H1 (cell line): Measurements from ENCODE around the gene CAPN14. TPM values are rescaled to one million over a fixed set of nuclear protein-coding genes. Genes with fewer than 3 reads are reported as not detected.

Experiments
- CTCF ChIA-PET: fragments of 300-600 bp; sonication (Branson Sonifier 250); formaldehyde crosslinking; loops from one replicate; lab custom pipeline; 2021; ENCODE audit not compliant: partially characterized antibody; lab: Charles Lee
- POLR2A ChIA-PET: fragments of 300-600 bp; sonication (Branson Sonifier 250); formaldehyde crosslinking; loops from one replicate; lab custom pipeline; 2021; ENCODE audit warnings: inconsistent platforms; ENCODE audit not compliant: partially characterized antibody; lab: Charles Lee
- DNase-seq, 2 experiments: peaks; one replicate each; pipeline versions ENCODE4 v3.0.0 to v3.0.0-alpha.2; 2010 to 2022; ENCODE audit warnings: low spot score in 2 of 2, low read depth in 1 of 2, mixed read lengths in 1 of 2
- FAIRE-seq: peaks from 2 replicates; lab custom pipeline; 2011; peaks lifted over from hg19 to GRCh38; lab: Jason Lieb, UNC
- H2AFZ ChIP-seq: 2 replicates; pipeline ENCODE4 v1.8.1; 2012; ENCODE audit warnings: low read length, inconsistent platforms
- H2AK5ac ChIP-seq: 2 replicates; pipeline ENCODE4 v1.6.1; 2013; ENCODE audit warnings: low read depth, low read length
- H2BK120ac ChIP-seq: replicated peaks from 2 replicates; pipeline ENCODE3; 2013; ENCODE audit warnings: low read depth, low read length, inconsistent platforms
- H2BK12ac ChIP-seq: 2 replicates; pipeline ENCODE4 v1.6.1; 2013; ENCODE audit warnings: low read depth, low read length
- H2BK15ac ChIP-seq: 2 replicates; pipeline ENCODE4 v1.6.1; 2013; ENCODE audit warnings: low read length
- H2BK20ac ChIP-seq: 2 replicates; pipeline ENCODE4 v1.6.1; 2013; ENCODE audit warnings: low read length
- H2BK5ac ChIP-seq: 2 replicates; pipeline ENCODE4 v1.6.1; 2013; ENCODE audit warnings: low read depth, low read length
- H3K14ac ChIP-seq: 2 replicates; pipeline ENCODE4 v1.6.1; 2013; ENCODE audit warnings: inconsistent platforms; ENCODE audit not compliant: insufficient read length
- H3K18ac ChIP-seq: 2 replicates; pipeline ENCODE4 v1.6.1; 2013; ENCODE audit warnings: low read length; ENCODE audit errors: extremely low read depth
- H3K23ac ChIP-seq: 2 replicates; pipeline ENCODE4 v1.6.1; 2013; ENCODE audit warnings: inconsistent platforms; ENCODE audit not compliant: insufficient read length
- H3K23me2 ChIP-seq: 2 replicates; pipeline ENCODE4 v1.6.1; 2013; ENCODE audit warnings: low read depth, low read length
- H3K27ac ChIP-seq: 2 replicates; pipeline ENCODE4 v1.6.1; 2011; ENCODE audit warnings: low read depth, low read length, inconsistent platforms
- H3K27me3 ChIP-seq, 4 experiments: replicated peaks in 1 of 4; 1 replicate in 1 of 4; 2 replicates in 3 of 4; pipeline versions ENCODE4 v1.6.1 to v1.8.1; 2011 to 2013; ENCODE audit warnings: low read length in 3 of 4, mild to moderate bottlenecking in 3 of 4, inconsistent platforms in 2 of 4, mixed read lengths in 2 of 4, moderate library complexity in 1 of 4; ENCODE audit not compliant: control insufficient read depth in 3 of 4, insufficient read depth in 3 of 4; ENCODE audit errors: extremely low read depth in 1 of 4
- H3K36me3 ChIP-seq, 4 experiments: 2 replicates each; pipeline versions ENCODE4 v1.6.1 to v1.8.1; 2011 to 2013; ENCODE audit warnings: mild to moderate bottlenecking in 4 of 4, low read length in 3 of 4, moderate library complexity in 2 of 4, control low read depth in 1 of 4, inconsistent platforms in 1 of 4; ENCODE audit not compliant: insufficient read depth in 4 of 4, control insufficient read depth in 2 of 4
- H3K4ac ChIP-seq: replicated peaks from 2 replicates; pipeline ENCODE3; 2013; ENCODE audit warnings: low read length, low read depth, mixed read lengths, inconsistent platforms; ENCODE audit not compliant: insufficient read length
- H3K4me1 ChIP-seq, 4 experiments: replicated peaks in 1 of 4; 1 replicate in 1 of 4; 2 replicates in 3 of 4; pipeline versions ENCODE4 v1.6.1 to v1.8.1; 2011 to 2013; ENCODE audit warnings: low read length in 3 of 4, inconsistent platforms in 2 of 4, mixed read lengths in 1 of 4; ENCODE audit not compliant: insufficient read depth in 4 of 4, control insufficient read depth in 3 of 4
- H3K4me2 ChIP-seq, 2 experiments: 2 replicates each; pipeline versions ENCODE4 v1.6.1 to v1.8.1; 2011 to 2013; ENCODE audit warnings: low read depth in 2 of 2, low read length in 2 of 2, control low read depth in 1 of 2, inconsistent platforms in 1 of 2, mild to moderate bottlenecking in 1 of 2; ENCODE audit not compliant: insufficient read depth in 1 of 2
- H3K4me3 ChIP-seq, 4 experiments: fragments of 200-600, 300-600 bp in 1 of 4; sonication (generic), shearing (Covaris generic), sonication (Bioruptor Twin) in 1 of 4; 2 replicates each; pipeline versions ENCODE4 v1.5.1 to v1.8.1; 2011 to 2016; ENCODE audit warnings: low read length in 4 of 4, low read depth in 3 of 4, control low read depth in 2 of 4, inconsistent platforms in 2 of 4, mild to moderate bottlenecking in 2 of 4, mixed read lengths in 1 of 4, moderate library complexity in 1 of 4; ENCODE audit not compliant: insufficient read depth in 2 of 4; ENCODE audit errors: extremely low read depth in 1 of 4
- H3K56ac ChIP-seq: replicated peaks from 2 replicates; pipeline ENCODE3; 2013; ENCODE audit warnings: low read depth, mild to moderate bottlenecking, mixed read lengths, low read length, inconsistent platforms; ENCODE audit not compliant: insufficient read length
- H3K79me1 ChIP-seq: 2 replicates; pipeline ENCODE4 v1.6.1; 2013; ENCODE audit warnings: low read depth, low read length, control low read depth
- H3K79me2 ChIP-seq, 2 experiments: 2 replicates each; pipeline versions ENCODE4 v1.6.1 to v1.8.1; 2012 to 2013; ENCODE audit warnings: low read length in 2 of 2, mild to moderate bottlenecking in 2 of 2, inconsistent platforms in 1 of 2; ENCODE audit not compliant: insufficient read depth in 2 of 2, control insufficient read depth in 1 of 2
- H3K9ac ChIP-seq, 4 experiments: replicated peaks in 1 of 4; 1 replicate in 1 of 4; 2 replicates in 3 of 4; pipeline versions ENCODE4 v1.6.1 to v1.8.1; 2011 to 2013; ENCODE audit warnings: low read depth in 3 of 4, low read length in 3 of 4, control low read depth in 2 of 4, mild to moderate bottlenecking in 2 of 4, moderate library complexity in 2 of 4, inconsistent platforms in 1 of 4; ENCODE audit errors: extremely low read depth in 1 of 4
- H3K9me3 ChIP-seq, 2 experiments: 2 replicates each; pipeline versions ENCODE4 v1.6.1 to v1.8.1; 2012 to 2013; ENCODE audit warnings: mild to moderate bottlenecking in 2 of 2, moderate library complexity in 2 of 2, control low read depth in 1 of 2, inconsistent platforms in 1 of 2, low read depth in 1 of 2, low read length in 1 of 2, mixed read lengths in 1 of 2; ENCODE audit not compliant: insufficient read depth in 2 of 2
- H4K20me1 ChIP-seq, 2 experiments: replicated peaks in 1 of 2; 2 replicates each; pipeline versions ENCODE3 to v1.8.1; 2011 to 2013; ENCODE audit warnings: inconsistent platforms in 2 of 2, low read length in 2 of 2, mild to moderate bottlenecking in 1 of 2; ENCODE audit not compliant: insufficient read depth in 2 of 2, control insufficient read depth in 1 of 2
- H4K5ac ChIP-seq: 2 replicates; pipeline ENCODE4 v1.6.1; 2013; ENCODE audit warnings: low read length, low read depth, mixed read lengths, inconsistent platforms; ENCODE audit not compliant: insufficient read length
- H4K8ac ChIP-seq: 2 replicates; pipeline ENCODE4 v1.8.0; 2013; ENCODE audit warnings: mild to moderate bottlenecking, moderate library complexity, low read length, inconsistent platforms; ENCODE audit not compliant: insufficient read depth; ENCODE audit errors: extremely low read depth
- H4K91ac ChIP-seq: replicated peaks from 2 replicates; pipeline ENCODE3; 2013; ENCODE audit warnings: low read length, mixed read lengths, inconsistent platforms; ENCODE audit not compliant: insufficient read length
- BACH1 ChIP-seq: IDR thresholded peaks from 2 replicates; pipeline ENCODE4 v1.6.1; 2012; ENCODE audit warnings: low read length, improper control_type of control experiment
- BRCA1 ChIP-seq: IDR thresholded peaks from 2 replicates; pipeline ENCODE4 v1.6.1; 2012; ENCODE audit warnings: low read depth, low read length, improper control_type of control experiment
- CHD1 ChIP-seq: IDR thresholded peaks from 2 replicates; pipeline ENCODE4 v1.6.1; 2012; ENCODE audit warnings: low read depth, low read length, improper control_type of control experiment
- CREB1 ChIP-seq: IDR thresholded peaks from 2 replicates; pipeline ENCODE4 v1.6.1; 2012; ENCODE audit warnings: inconsistent platforms
- GABPA ChIP-seq: IDR thresholded peaks from 2 replicates; pipeline ENCODE4 v1.6.1; 2011; ENCODE audit warnings: mild to moderate bottlenecking, low read length, moderate library complexity, borderline replicate concordance; ENCODE audit not compliant: insufficient read depth
- POLR2A ChIP-seq, 2 experiments: IDR thresholded peaks; 1 replicate in 1 of 2; 2 replicates in 1 of 2; pipeline ENCODE4 v1.6.1; 2011; ENCODE audit warnings: low read depth in 2 of 2, low read length in 2 of 2, mild to moderate bottlenecking in 2 of 2; ENCODE audit errors: control extremely low read depth in 1 of 2
- SIRT6 ChIP-seq: IDR thresholded peaks from one replicate; pipeline ENCODE4 v1.7.1; 2012; ENCODE audit warnings: low read length, inconsistent platforms
- SP2 ChIP-seq: IDR thresholded peaks from 2 replicates; pipeline ENCODE4 v1.6.1; 2012; ENCODE audit warnings: mild to moderate bottlenecking, low read length, inconsistent platforms
- TCF12 ChIP-seq: IDR thresholded peaks from 2 replicates; pipeline ENCODE4 v1.6.1; 2011; ENCODE audit warnings: low read depth, mild to moderate bottlenecking, low read length
- TEAD4 ChIP-seq: IDR thresholded peaks from 2 replicates; pipeline ENCODE4 v1.6.1; 2012; ENCODE audit warnings: low read depth, low read length, inconsistent platforms, mixed read lengths
- polyA plus RNA-seq, 7 experiments: library from polyadenylated mRNA; depleted of rRNA in 3 of 7; stranded (reverse) in 5 of 7; unstranded in 2 of 7; fragments of >200 nt in 5 of 7; fragments of 200-250 nt in 2 of 7; gene quantifications; 1 replicate in 5 of 7; 2 replicates in 1 of 7; 4 replicates in 1 of 7; pipeline versions ENCODE4 v1.2.1 to v1.2.3, GENCODE V29; 2011 to 2013; ENCODE audit warnings: missing spikeins in 2 of 7, mixed read lengths in 2 of 7
- total RNA-seq: library from RNA; stranded (reverse); fragmentation: NEBNext Ultra II Directional; extraction: Animal tissue kit (Norgen Biotek cat#: 25700); gene quantifications from 2 replicates; pipeline ENCODE4 v1.2.1, GENCODE V29; 2021

The CAPN14 gene
- total and polyA plus RNA-seq, 2 of the 8 experiments (the other 6 are each of a cell fraction or from before 2014, with no cell fraction given): 0.07 TPM; not detected in 1

GRCh38 chr2:31203916-31204315 is 13.4 kb downstream of the CAPN14 start:
- no peak for FAIRE-seq

More at GRCh38 chr2:31203916-31204315, 13.4 kb downstream of the CAPN14 start:
- Histone ChIP-seq H3K23ac (no peak overlapping the region), H4K8ac (no peak overlapping the region), H3K79me2 (no peaks in the 10 kb centered on the region), H4K5ac (no peak overlapping the region), H3K9me3 (no peaks in the 10 kb centered on the region), H3K9ac (no peak overlapping the region), H3K4me2 (no peak overlapping the region), H3K4ac (no peak overlapping the region), H2BK20ac (no peak overlapping the region), H3K4me3 (no peak overlapping the region), H3K27ac (no peak overlapping the region), H3K18ac (no peak overlapping the region), H2AK5ac (no peak overlapping the region), H3K23me2 (peaks cover 2% of the 10 kb centered on the region; the same call in 1 of the 2 replicates), H2BK15ac (no peak overlapping the region), H3K56ac (no peak overlapping the region), H3K79me1 (no peaks in the 10 kb centered on the region), H2BK120ac (no peak overlapping the region), H4K20me1 (peaks cover 0 to 2% of the 10 kb centered on the region in 2 experiments), H2BK5ac (no peak overlapping the region), H3K27me3 (no peaks in the 10 kb centered on the region), H3K14ac (no peak overlapping the region), H3K4me1 (no peaks in the 10 kb centered on the region), H3K36me3 (no peaks in the 10 kb centered on the region), H2AFZ (no peak overlapping the region), H4K91ac (no peak overlapping the region), H2BK12ac (no peak overlapping the region)
- no peak for TF ChIP-seq SIRT6
- no peak for TF ChIP-seq CHD1
- TF ChIP-seq BACH1: no peak
- no peak for TF ChIP-seq TEAD4
- no peak for TF ChIP-seq BRCA1
- TF ChIP-seq CREB1: no peak
- TF ChIP-seq GABPA: no peak
- TF ChIP-seq SP2: no peak
- no peak for TF ChIP-seq POLR2A (IDR thresholded peaks at IDR 0.05; ENCODE audit: control extremely low read depth in 1 of 2, low read depth in 2 of 2, low read length in 2 of 2)
- TF ChIP-seq TCF12: no peak
- POLR2A ChIA-PET: no interaction called here
- CTCF ChIA-PET: interaction anchor here (0.5 to 1.5 kb wide), 6 partner anchors 11 to 342 kb away, joined by 3 to 4 read pairs (median 4); no protein-coding TSS in a partner anchor
- no peak for DNase-seq
